Kidney epithelial cell (primary cell): ENCODE results near the gene RNF10. TPM values are rescaled to one million over a fixed set of nuclear protein-coding genes. Genes with fewer than 3 reads are reported as not detected.
A peak's percentile ranks its signal among the peaks of the same experiment; 100 is the strongest.
"Not testable (repeated sequence)": the region's sequence is repeated elsewhere in the genome, so short reads cannot be mapped to it uniquely, and the experiment has no call there.

ENCODE experiments used
- DNase-seq: peaks from one replicate; pipeline ENCODE4 v3.0.0-alpha.2; 2010; ENCODE audit warnings: low read depth
- H3K27me3 ChIP-seq: 2 replicates; pipeline ENCODE4 v1.6.0; 2011; ENCODE audit warnings: low read length; ENCODE audit not compliant: control insufficient read depth, insufficient read depth
- H3K36me3 ChIP-seq: 2 replicates; pipeline ENCODE4 v1.5.1; 2011; ENCODE audit warnings: low read length; ENCODE audit not compliant: control insufficient read depth, insufficient read depth
- H3K4me3 ChIP-seq: 2 replicates; pipeline ENCODE4 v1.5.1; 2011; ENCODE audit warnings: low read depth, mild to moderate bottlenecking, control low read depth, low read length
- CTCF ChIP-seq: IDR thresholded peaks from 2 replicates; pipeline ENCODE4 v1.5.1; 2011; ENCODE audit warnings: mild to moderate bottlenecking, moderate library complexity, low read length, control low read depth, inconsistent platforms; ENCODE audit not compliant: insufficient read depth, poor library complexity, severe bottlenecking
- total RNA-seq: library from RNA; depleted of rRNA; stranded (reverse); fragments of >200 nt; gene quantifications from 2 replicates; pipeline ENCODE4 v1.2.3, GENCODE V29; 2015

RNF10 gene
- total RNA-seq, 1 donor from 2014 or later: 117 TPM

- Histone ChIP-seq H3K27me3 (no peaks in the 10 kb centered on the region), H3K36me3 (peaks cover 2% of the 10 kb centered on the region), H3K4me3 (no peak overlapping the region)
- no peak for TF ChIP-seq CTCF
- no peak for DNase-seq
These were observed 11.6 kb upstream of the RNF10 start for GRCh38 chr12:120522568-120522967.

- peak; percentile 28 for DNase-seq
- H3K27me3 ChIP-seq: no peaks in the 10 kb centered on the region
- no peaks in the 10 kb centered on the region for H3K36me3 ChIP-seq
- H3K4me3 ChIP-seq: peak within 1 kb of the TSS; percentile 98
- TF ChIP-seq CTCF: no peak
These were observed 5.2 kb upstream of the RNF10 start, which contains the start of gene COQ5 for GRCh38 chr12:120528861-120529525. Gene COQ5 (minus strand): TSS chr12:120529158. CDS start chr12:120529141, 17 bp downstream.

- Histone ChIP-seq H3K36me3 (no peaks in the 10 kb centered on the region), H3K4me3 (peak overlapping the region; percentile 98), H3K27me3 (no peaks in the 10 kb centered on the region)
- no peak for DNase-seq
- peak; percentile 15 for TF ChIP-seq CTCF
These were observed 4.3 kb upstream of the RNF10 start for GRCh38 chr12:120529641-120530417.

GRCh38 chr12:120530418-120530761 is 3.8 kb upstream of the RNF10 start:
- H3K27me3 ChIP-seq, DNase-seq, H3K4me3 ChIP-seq, H3K36me3 ChIP-seq: not testable (repeated sequence)

- no peak for TF ChIP-seq CTCF
- Histone ChIP-seq H3K36me3 (no peaks in the 10 kb centered on the region), H3K27me3 (no peaks in the 10 kb centered on the region), H3K4me3 (no peak overlapping the region)
- DNase-seq: no peak
These were observed 1.4 kb upstream of the RNF10 start for GRCh38 chr12:120532701-120533238.
